B cell (primary cell): ENCODE results near the gene C10orf62. TPM values are rescaled to one million over a fixed set of nuclear protein-coding genes. Genes with fewer than 3 reads are reported as not detected.

Experiments used
- ATAC-seq: fragments of 200-7000 bp; cut with Tn5 transposase; one replicate; pipeline ENCODE4 v1.10.0; 2021; ENCODE audit warnings: low read depth, mild to moderate bottlenecking, moderate number of reproducible peaks, moderate library complexity
- CTCF ChIA-PET: fragments of 350-600 bp; sonication (Branson Sonifier 250); formaldehyde crosslinking; loops from one replicate; lab custom pipeline; 2021; ENCODE audit warnings: antibody characterized with exemption, inconsistent platforms; lab: Charles Lee
- POLR2A ChIA-PET: fragments of 350-600 bp; sonication (Branson Sonifier 250); formaldehyde crosslinking; loops from one replicate; lab custom pipeline; 2021; ENCODE audit warnings: antibody characterized with exemption; lab: Charles Lee
- DNase-seq: peaks from one replicate; pipeline ENCODE4 v3.0.0; 2013
- H2AFZ ChIP-seq: 2 replicates; pipeline ENCODE4 v1.6.1; 2012; ENCODE audit warnings: mild to moderate bottlenecking, low read depth, low read length; ENCODE audit not compliant: insufficient read depth, poor library complexity, severe bottlenecking
- H3K27ac ChIP-seq, 2 donors: 1 replicate in 1 of 2; 2 replicates in 1 of 2; pipeline ENCODE4 v1.5.1; 2012 to 2013; ENCODE audit warnings: low read length in 2 of 2, mild to moderate bottlenecking in 2 of 2, moderate library complexity in 1 of 2
- H3K27me3 ChIP-seq, 4 experiments: fragments of 200-600 bp in 1 of 4; sonication (generic) in 1 of 4; replicated peaks in 1 of 4; 1 replicate in 2 of 4; 2 replicates in 2 of 4; pipeline versions ENCODE4 v1.6.1 to v1.7.0; 2013 to 2016; ENCODE audit warnings: low read length in 3 of 4, mild to moderate bottlenecking in 2 of 4, mixed read lengths in 1 of 4, moderate library complexity in 1 of 4; ENCODE audit not compliant: insufficient read depth in 4 of 4, control insufficient read depth in 3 of 4; ENCODE audit errors: control extremely low read depth in 1 of 4
- H3K36me3 ChIP-seq, 2 experiments: replicated peaks in 1 of 2; 1 replicate in 1 of 2; 2 replicates in 1 of 2; pipeline versions ENCODE4 v1.6.1 to v1.7.1; 2013; ENCODE audit warnings: low read length in 1 of 2; ENCODE audit not compliant: insufficient read depth in 2 of 2, control insufficient read depth in 1 of 2; ENCODE audit errors: control extremely low read depth in 1 of 2, extremely low read depth in 1 of 2
- H3K4me1 ChIP-seq, 2 donors: fragments of 200-600 bp in 1 of 2; sonication (generic) in 1 of 2; 1 replicate in 1 of 2; 2 replicates in 1 of 2; pipeline versions ENCODE4 v1.5.1 to v1.6.1; 2013 to 2017; ENCODE audit warnings: low read length in 2 of 2; ENCODE audit not compliant: control insufficient read depth in 2 of 2, insufficient read depth in 2 of 2
- H3K4me2 ChIP-seq: replicated peaks from 2 replicates; pipeline ENCODE3; 2012; ENCODE audit warnings: mild to moderate bottlenecking, low read depth, low read length; ENCODE audit not compliant: poor library complexity, severe bottlenecking
- H3K4me3 ChIP-seq, 5 experiments: fragments of 200-600 bp in 1 of 5; sonication (generic) in 1 of 5; 1 replicate in 3 of 5; 2 replicates in 2 of 5; pipeline versions ENCODE4 v1.5.1 to v1.7.0; 2011 to 2016; ENCODE audit warnings: low read length in 4 of 5, mild to moderate bottlenecking in 4 of 5, low read depth in 2 of 5, control low read depth in 1 of 5, moderate library complexity in 1 of 5; ENCODE audit not compliant: insufficient read depth in 1 of 5; ENCODE audit errors: control extremely low read depth in 1 of 5, extremely low read depth in 1 of 5
- H3K79me2 ChIP-seq: fragments of 200-600 bp; sonication (generic); one replicate; pipeline ENCODE4 v1.6.0; 2016; ENCODE audit warnings: low read length; ENCODE audit not compliant: control insufficient read depth, insufficient read depth
- H3K9ac ChIP-seq: fragments of 200-600 bp; sonication (generic); 2 replicates; pipeline ENCODE4 v1.6.1; 2017; ENCODE audit warnings: mild to moderate bottlenecking, low read length, moderate library complexity
- H3K9me3 ChIP-seq, 3 donors: one replicate each; pipeline versions ENCODE4 v1.6.1 to v1.7.1; 2013; ENCODE audit warnings: low read length in 2 of 3; ENCODE audit not compliant: control insufficient read depth in 2 of 3, insufficient read depth in 1 of 3; ENCODE audit errors: control extremely low read depth in 1 of 3
- H4K20me1 ChIP-seq: 2 replicates; pipeline ENCODE4 v1.6.0; 2012; ENCODE audit warnings: mild to moderate bottlenecking, low read length; ENCODE audit not compliant: insufficient read depth, control insufficient read depth, poor library complexity, severe bottlenecking
- H3K27ac Mint-ChIP-seq: one replicate; pipeline ENCODE4 v1.8.0; 2021; ENCODE audit warnings: mixed read lengths
- H3K27me3 Mint-ChIP-seq: one replicate; pipeline ENCODE4 v1.8.0; 2021; ENCODE audit warnings: mixed read lengths
- H3K4me1 Mint-ChIP-seq: one replicate; pipeline ENCODE4 v1.8.0; 2021; ENCODE audit warnings: mixed read lengths
- H3K4me3 Mint-ChIP-seq: one replicate; pipeline ENCODE4 v1.8.0; 2021; ENCODE audit warnings: mixed read lengths
- H3K9me3 Mint-ChIP-seq: one replicate; pipeline ENCODE4 v1.8.0; 2022; ENCODE audit warnings: mixed read lengths; ENCODE audit not compliant: insufficient read depth
- CTCF ChIP-seq: fragments of 200-600 bp; IDR thresholded peaks from one replicate; pipeline ENCODE4 v1.8.0; 2022; ENCODE audit warnings: antibody characterized with exemption, mild to moderate bottlenecking
- EZH2 ChIP-seq: IDR thresholded peaks from 2 replicates; pipeline ENCODE4 v1.6.1; 2012; ENCODE audit warnings: borderline replicate concordance, low read depth, mild to moderate bottlenecking, moderate library complexity, low read length; ENCODE audit not compliant: insufficient read depth, poor library complexity, severe bottlenecking
- WGBS: methylation state at CpG from one replicate; pipeline ENCODE4 v1.1.5; 2013; ENCODE audit warnings: missing lambda C conversion rate; ENCODE audit not compliant: insufficient coverage; 5-methylcytosine and 5-hydroxymethylcytosine counted together
- intact Hi-C: fragments of 100-400 bp; cut with micrococcal nuclease; formaldehyde crosslinking; loops from one replicate; pipeline ENCODE4 v1.10.0; 2022
- polyA plus RNA-seq: library from polyadenylated mRNA; depleted of rRNA; stranded (reverse); fragments of >200 nt; gene quantifications from 2 replicates; pipeline ENCODE4 v1.2.3, GENCODE V29; 2012
- total RNA-seq, 2 donors: library from RNA; stranded (reverse); fragments of 120-200 nt in 1 of 2; gene quantifications; 1 replicate in 1 of 2; 2 replicates in 1 of 2; pipeline versions ENCODE4 v1.2.3 to v1.2.4, GENCODE V29; 2013 to 2022

C10orf62 gene
- total and polyA plus RNA-seq, 2 donors (not counting 1 experiment from before 2014, with no cell fraction given) = not detected

- CTCF ChIA-PET = no interaction called here
- Mint-ChIP-seq H3K9me3 (no peaks in the 10 kb centered on the region), H3K4me1 (no peaks in the 10 kb centered on the region), H3K27ac (no peak overlapping the region), H3K4me3 (no peak overlapping the region), H3K27me3 (no peaks in the 10 kb centered on the region)
- ATAC-seq (no peak), DNase-seq (no peak)
- no peak for TF ChIP-seq EZH2
- no peak for TF ChIP-seq CTCF
- no peaks in the 10 kb centered on the region for H3K79me2 ChIP-seq
- no peaks in the 10 kb centered on the region for H3K27me3 ChIP-seq
- H3K9me3 ChIP-seq = no peaks in the 10 kb centered on the region
- H2AFZ ChIP-seq = no peak overlapping the region
- H3K4me1 ChIP-seq = no peaks in the 10 kb centered on the region
- no peak overlapping the region for H3K27ac ChIP-seq
- H3K36me3 ChIP-seq = no peaks in the 10 kb centered on the region
- intact Hi-C loops = no loop called here
- no peak overlapping the region for H3K4me2 ChIP-seq
- no peaks in the 10 kb centered on the region for H4K20me1 ChIP-seq
- 71% methylated on average over 9 of the region's 9 CpGs for WGBS
- POLR2A ChIA-PET = no interaction called here
- no peak overlapping the region for H3K9ac ChIP-seq
- H3K4me3 ChIP-seq = no peak overlapping the region
These were observed 11.8 kb upstream of the C10orf62 start for GRCh38 chr10:97577701-97578100.

GRCh38 chr10:97578171-97578844 is 11.2 kb upstream of the C10orf62 start:
- CTCF ChIA-PET = no interaction called here
- H3K9me3 Mint-ChIP-seq = no peaks in the 10 kb centered on the region
- Histone ChIP-seq H3K36me3 (no peaks in the 10 kb centered on the region), H3K27me3 (no peaks in the 10 kb centered on the region), H3K4me1 (no peaks in the 10 kb centered on the region), H3K4me2 (no peak overlapping the region), H3K27ac (no peak overlapping the region), H2AFZ (no peak overlapping the region), H4K20me1 (no peaks in the 10 kb centered on the region), H3K9me3 (no peaks in the 10 kb centered on the region), H3K4me3 (no peak overlapping the region), H3K79me2 (no peaks in the 10 kb centered on the region), H3K9ac (no peak overlapping the region)
- no peak for DNase-seq
- POLR2A ChIA-PET = no interaction called here
- intact Hi-C loops = no loop called here
- H3K27me3 Mint-ChIP-seq = no peaks in the 10 kb centered on the region
- no peak overlapping the region for H3K4me3 Mint-ChIP-seq
- H3K4me1 Mint-ChIP-seq = no peaks in the 10 kb centered on the region
- TF ChIP-seq CTCF = no peak
- no peak for TF ChIP-seq EZH2
- no peak for ATAC-seq
- 66% methylated on average over 34 of the region's 40 CpGs for WGBS
- H3K27ac Mint-ChIP-seq = no peak overlapping the region
